UCSD-AML1 (cell line): ENCODE results near the gene TRIP6.

Source experiments
- DNase-seq: peaks from one replicate; lab custom pipeline; 2025; ENCODE audit not compliant: unreplicated experiment; lab: John Stamatoyannopoulos, UW

The TRIP6 gene

GRCh38 chr7:100867040-100867775 lies at the start of gene TRIP6:
Gene TRIP6 (plus strand): TSS chr7:100867387. CDS start chr7:100867498, 111 bp downstream.
- peak; percentile 67 for DNase-seq

GRCh38 chr7:100818366-100818765 lies 48.8 kb upstream of the TRIP6 start:
- DNase-seq, result no peak

- no peak for DNase-seq
These were observed 48.4 kb upstream of the TRIP6 start for GRCh38 chr7:100818825-100819224.

- DNase-seq, result no peak
These were observed 47.6 kb upstream of the TRIP6 start for GRCh38 chr7:100819586-100819985.

- DNase-seq, result no peak
These were observed 44.7 kb upstream of the TRIP6 start for GRCh38 chr7:100822236-100823139.

- DNase-seq, result no peak
These were observed 44.1 kb upstream of the TRIP6 start for GRCh38 chr7:100823140-100823525.

GRCh38 chr7:100823534-100823933 lies 43.7 kb upstream of the TRIP6 start:
- no peak for DNase-seq

- no peak for DNase-seq
These were observed 42.5 kb upstream of the TRIP6 start for GRCh38 chr7:100824499-100825214.

- no peak for DNase-seq
These were observed 41.9 kb upstream of the TRIP6 start for GRCh38 chr7:100825215-100825671.

- peak; percentile 10 for DNase-seq
These were observed 41.3 kb upstream of the TRIP6 start for GRCh38 chr7:100825751-100826513.

GRCh38 chr7:100826514-100827329 lies 40.5 kb upstream of the TRIP6 start:
- peak; percentile 17 for DNase-seq

GRCh38 chr7:100827330-100828226 lies 39.6 kb upstream of the TRIP6 start, which contains the start of gene EPHB4:
Gene EPHB4 (minus strand): TSS chr7:100827523. CDS start chr7:100827030, 493 bp downstream.
- peak; percentile 43 for DNase-seq

- no peak for DNase-seq
These were observed 38.0 kb upstream of the TRIP6 start for GRCh38 chr7:100829150-100829716.

- DNase-seq, result no peak
These were observed 36.8 kb upstream of the TRIP6 start for GRCh38 chr7:100830396-100830795.

- DNase-seq, result no peak
These were observed 34.9 kb upstream of the TRIP6 start for GRCh38 chr7:100832281-100832633.

GRCh38 chr7:100835903-100836811 lies 31.0 kb upstream of the TRIP6 start:
- peak; percentile 22 for DNase-seq

GRCh38 chr7:100836812-100837098 lies 30.4 kb upstream of the TRIP6 start:
- no peak for DNase-seq
